Endodermal cell (in vitro differentiated cells): Measurements from ENCODE around the gene CPNE6. TPM values are rescaled to one million over a fixed set of nuclear protein-coding genes. Genes with fewer than 3 reads are reported as not detected.

ENCODE experiments used
- DNase-seq: peaks from one replicate; pipeline ENCODE4 v3.0.0-alpha.2; 2017
- H3K27ac ChIP-seq: 2 replicates; pipeline ENCODE4 v1.5.1; 2013; ENCODE audit warnings: mild to moderate bottlenecking, low read depth, low read length, moderate library complexity
- H3K27me3 ChIP-seq: 2 replicates; pipeline ENCODE4 v1.6.1; 2013; ENCODE audit warnings: mild to moderate bottlenecking, low read length, moderate library complexity; ENCODE audit not compliant: insufficient read depth, control insufficient read depth, poor library complexity, severe bottlenecking
- H3K36me3 ChIP-seq: 2 replicates; pipeline ENCODE4 v1.7.0; 2013; ENCODE audit warnings: mild to moderate bottlenecking, low read length, moderate library complexity; ENCODE audit not compliant: control insufficient read depth, insufficient read depth
- H3K4me1 ChIP-seq: one replicate; pipeline ENCODE4 v1.7.0; 2013; ENCODE audit warnings: low read length; ENCODE audit not compliant: control insufficient read depth, insufficient read depth
- H3K4me3 ChIP-seq: 2 replicates; pipeline ENCODE4 v1.5.1; 2013; ENCODE audit warnings: mild to moderate bottlenecking, low read length, moderate library complexity
- H3K9ac ChIP-seq: 2 replicates; pipeline ENCODE4 v1.6.1; 2013; ENCODE audit warnings: mild to moderate bottlenecking, low read length, moderate library complexity; ENCODE audit not compliant: poor library complexity, severe bottlenecking; ENCODE audit errors: extremely low read depth
- H3K9me3 ChIP-seq: 2 replicates; pipeline ENCODE4 v1.6.1; 2013; ENCODE audit warnings: mild to moderate bottlenecking, low read length, moderate library complexity; ENCODE audit not compliant: control insufficient read depth
- H3K27ac Mint-ChIP-seq: 2 replicates; pipeline ENCODE4 v1.8.0; 2020; ENCODE audit warnings: mixed read lengths
- H3K27me3 Mint-ChIP-seq: 2 replicates; pipeline ENCODE4 v1.8.0; 2021; ENCODE audit warnings: mild to moderate bottlenecking, mixed read lengths; ENCODE audit not compliant: insufficient read depth
- H3K36me3 Mint-ChIP-seq: 2 replicates; pipeline ENCODE4 v1.8.0; 2020; ENCODE audit warnings: low read depth, mixed read lengths
- H3K4me1 Mint-ChIP-seq: 2 replicates; pipeline ENCODE4 v1.8.0; 2020; ENCODE audit warnings: mixed read lengths
- H3K4me3 Mint-ChIP-seq: 2 replicates; pipeline ENCODE4 v1.8.0; 2020; ENCODE audit warnings: mild to moderate bottlenecking, moderate library complexity, mixed read lengths
- H3K9me3 Mint-ChIP-seq: 2 replicates; pipeline ENCODE4 v1.8.0; 2020; ENCODE audit warnings: mild to moderate bottlenecking, mixed read lengths
- WGBS, 2 experiments: methylation state at CpG; one replicate each; pipeline versions ENCODE4 v1.1.5 to v1.1.7; 2013; ENCODE audit warnings: missing lambda C conversion rate in 2 of 2, mixed read lengths in 1 of 2; ENCODE audit not compliant: insufficient coverage in 1 of 2, insufficient read length in 1 of 2; 5-methylcytosine and 5-hydroxymethylcytosine counted together
- total RNA-seq, 2 donors: library from RNA; stranded (reverse); fragmentation: NEBNext Ultra II Directional in 1 of 2; extraction: Animal tissue kit (Norgen Biotek cat#: 25700) in 1 of 2; gene quantifications; 2 replicates in 1 of 2; 3 replicates in 1 of 2; pipeline ENCODE4 v1.2.1, GENCODE V29; 2021
- TF ChIP-seq, protein P1 (sequence below): fragments of 200-600 bp; sonication (generic); conservative IDR thresholded peaks from 2 replicates; pipeline ENCODE4 v1.5.0; 2021; ENCODE audit warnings: antibody characterized with exemption, mild to moderate bottlenecking

Gene CPNE6
- total RNA-seq, 2 donors from 2014 or later, result not detected

DNA sequence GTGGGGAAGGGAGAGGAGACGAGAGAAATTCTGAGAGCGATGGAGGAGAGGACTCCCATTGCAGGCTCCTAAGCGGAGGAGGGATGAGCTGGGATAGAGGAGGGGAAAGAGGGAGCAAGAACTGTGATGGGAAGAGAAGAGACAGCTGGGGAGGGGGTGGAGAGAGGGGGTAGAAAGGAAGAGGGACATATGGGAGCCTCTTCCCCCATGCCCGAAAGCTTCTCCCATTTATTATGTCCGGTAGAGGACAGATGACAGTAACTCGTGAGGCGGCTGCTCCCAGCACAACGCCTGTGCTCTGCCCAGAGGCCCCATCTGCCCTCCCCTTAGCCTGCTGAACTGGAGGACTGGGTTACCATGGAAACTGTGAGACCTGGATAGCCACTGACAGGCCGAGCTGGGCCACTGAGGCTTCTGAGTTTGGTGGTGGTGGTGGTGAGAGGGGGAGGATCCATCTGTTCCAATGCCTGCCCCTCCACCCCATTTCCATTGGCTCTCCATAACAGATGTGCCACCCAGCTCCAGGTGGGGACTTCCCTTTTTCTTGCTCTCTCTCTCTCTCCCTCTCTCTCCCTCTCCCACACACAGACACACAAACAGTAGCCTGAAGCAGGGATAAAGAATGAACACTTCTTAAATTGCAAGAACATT lies 8.3 kb downstream of the CPNE6 start:
- Mint-ChIP-seq H3K27ac (no peak overlapping the region), H3K4me3 (no peak overlapping the region), H3K36me3 (no peaks in the 10 kb centered on the region), H3K9me3 (no peaks in the 10 kb centered on the region), H3K27me3 (peaks cover 47% of the 10 kb centered on the region), H3K4me1 (peaks cover 31% of the 10 kb centered on the region)
- Histone ChIP-seq H3K9me3 (no peaks in the 10 kb centered on the region), H3K27me3 (peaks cover 53% of the 10 kb centered on the region), H3K9ac (no peak overlapping the region), H3K27ac (peak overlapping the region; percentile 73), H3K4me3 (no peak overlapping the region), H3K36me3 (no peaks in the 10 kb centered on the region), H3K4me1 (peaks cover 16% of the 10 kb centered on the region)
- peak; percentile 89 for DNase-seq
- WGBS, 2 experiments, result 81 to 85% methylated on average over 7 to 9 of the region's 9 CpGs
- TF ChIP-seq, protein P1, sequence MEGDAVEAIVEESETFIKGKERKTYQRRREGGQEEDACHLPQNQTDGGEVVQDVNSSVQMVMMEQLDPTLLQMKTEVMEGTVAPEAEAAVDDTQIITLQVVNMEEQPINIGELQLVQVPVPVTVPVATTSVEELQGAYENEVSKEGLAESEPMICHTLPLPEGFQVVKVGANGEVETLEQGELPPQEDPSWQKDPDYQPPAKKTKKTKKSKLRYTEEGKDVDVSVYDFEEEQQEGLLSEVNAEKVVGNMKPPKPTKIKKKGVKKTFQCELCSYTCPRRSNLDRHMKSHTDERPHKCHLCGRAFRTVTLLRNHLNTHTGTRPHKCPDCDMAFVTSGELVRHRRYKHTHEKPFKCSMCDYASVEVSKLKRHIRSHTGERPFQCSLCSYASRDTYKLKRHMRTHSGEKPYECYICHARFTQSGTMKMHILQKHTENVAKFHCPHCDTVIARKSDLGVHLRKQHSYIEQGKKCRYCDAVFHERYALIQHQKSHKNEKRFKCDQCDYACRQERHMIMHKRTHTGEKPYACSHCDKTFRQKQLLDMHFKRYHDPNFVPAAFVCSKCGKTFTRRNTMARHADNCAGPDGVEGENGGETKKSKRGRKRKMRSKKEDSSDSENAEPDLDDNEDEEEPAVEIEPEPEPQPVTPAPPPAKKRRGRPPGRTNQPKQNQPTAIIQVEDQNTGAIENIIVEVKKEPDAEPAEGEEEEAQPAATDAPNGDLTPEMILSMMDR, result no peak

DNA sequence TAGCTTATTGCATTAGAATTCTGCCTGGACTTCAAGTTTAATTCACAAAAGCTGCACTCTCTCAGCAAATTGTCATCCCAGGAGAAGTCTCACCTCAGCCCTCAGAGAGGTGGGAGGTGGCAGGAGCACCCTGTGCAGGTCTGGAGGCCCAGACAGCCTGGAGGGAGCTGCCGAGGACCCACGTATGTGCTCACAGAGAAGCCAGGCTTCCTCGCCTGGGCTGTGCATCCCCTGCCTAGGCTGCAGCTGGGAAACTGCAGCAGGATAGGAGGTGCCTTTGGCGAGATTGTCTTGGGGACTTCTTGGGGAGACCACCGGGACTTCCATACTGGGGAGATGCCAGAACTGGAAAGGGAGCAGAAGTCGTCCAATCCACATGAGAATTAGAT lies 8.8 kb downstream of the CPNE6 start:
- DNase-seq, result no peak
- H3K27ac ChIP-seq, result peak overlapping the region; percentile 49
- peak overlapping the region; percentile 61 for H3K4me3 Mint-ChIP-seq
- H3K36me3 Mint-ChIP-seq, result no peaks in the 10 kb centered on the region
- peaks cover 54% of the 10 kb centered on the region for H3K27me3 ChIP-seq
- H3K4me1 ChIP-seq, result peaks cover 16% of the 10 kb centered on the region
- no peaks in the 10 kb centered on the region for H3K9me3 ChIP-seq
- H3K27me3 Mint-ChIP-seq, result peaks cover 49% of the 10 kb centered on the region
- H3K4me1 Mint-ChIP-seq, result peaks cover 31% of the 10 kb centered on the region
- no peaks in the 10 kb centered on the region for H3K36me3 ChIP-seq
- H3K9me3 Mint-ChIP-seq, result no peaks in the 10 kb centered on the region
- H3K9ac ChIP-seq, result no peak overlapping the region
- TF ChIP-seq, protein P1, result no peak
- no peak overlapping the region for H3K27ac Mint-ChIP-seq
- 72 to 85% methylated on average over 3 to 6 of the region's 6 CpGs for WGBS, 2 experiments
- H3K4me3 ChIP-seq, result no peak overlapping the region

DNA sequence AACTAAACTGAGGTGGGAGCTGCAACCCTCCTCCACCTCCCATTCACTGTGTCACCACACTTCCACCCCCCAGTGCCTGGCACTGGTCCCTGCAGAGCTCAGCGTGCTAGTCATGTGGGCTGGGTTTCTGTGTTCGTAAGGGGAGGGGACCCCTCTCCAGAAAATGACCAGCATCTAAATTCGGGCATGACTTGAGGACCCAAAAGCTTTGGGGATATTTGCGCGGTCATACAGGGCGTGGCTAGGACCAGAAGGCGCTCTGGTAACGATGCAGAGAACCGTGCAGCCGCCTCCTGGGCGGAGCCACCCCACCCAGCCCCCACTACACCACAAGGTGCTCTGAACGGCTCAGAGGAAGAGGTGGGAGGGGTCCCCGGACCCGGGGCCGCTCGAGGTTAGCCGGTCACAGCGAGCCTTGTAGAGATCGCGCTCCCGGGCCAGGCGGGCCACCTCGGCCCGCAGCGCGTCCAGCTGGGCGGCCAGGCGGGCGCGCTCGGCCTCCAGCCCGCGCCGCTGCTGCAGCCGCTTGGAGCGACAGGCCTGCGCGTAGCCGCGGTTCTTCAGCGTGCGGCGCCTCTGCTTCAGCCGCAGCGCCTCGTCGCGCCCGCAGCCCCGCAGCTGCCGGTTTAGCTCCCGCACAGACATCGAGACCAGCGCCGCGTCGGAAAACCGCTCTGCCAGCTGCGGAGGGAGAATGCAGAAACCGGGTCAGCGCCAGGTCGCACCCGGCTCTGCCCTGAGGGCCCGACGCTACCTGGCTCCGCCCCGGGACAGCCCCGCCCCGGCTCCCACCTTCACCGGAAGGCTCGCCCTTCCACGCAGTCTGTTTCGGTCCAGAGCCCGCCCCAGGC lies 9.8 kb downstream of the CPNE6 start:
- TF ChIP-seq, protein P1, result no peak
- peak; percentile 85 for DNase-seq

More for the DNA sequence above, 9.8 kb downstream of the CPNE6 start:
- H3K4me1 ChIP-seq, result peaks cover 19% of the 10 kb centered on the region
- Mint-ChIP-seq H3K36me3 (no peaks in the 10 kb centered on the region), H3K9me3 (no peaks in the 10 kb centered on the region), H3K27ac (peak overlapping the region; percentile 55), H3K27me3 (peaks cover 47% of the 10 kb centered on the region), H3K4me1 (peaks cover 39% of the 10 kb centered on the region), H3K4me3 (peak overlapping the region; percentile 61)
- H3K9ac ChIP-seq, result no peak overlapping the region
- no peak overlapping the region for H3K27ac ChIP-seq
- 1% methylated on average over 49 to 74 of the region's 74 CpGs for WGBS, 2 experiments
- no peaks in the 10 kb centered on the region for H3K36me3 ChIP-seq
- no peaks in the 10 kb centered on the region for H3K9me3 ChIP-seq
- peak overlapping the region; percentile 80 for H3K4me3 ChIP-seq
- H3K27me3 ChIP-seq, result peaks cover 54% of the 10 kb centered on the region
